DND-41 (cell line): Measurements from ENCODE around the gene TPRX2.

Experiments used
- CTCF ChIP-seq: IDR thresholded peaks from 2 replicates; pipeline ENCODE4 v1.5.1; 2012; ENCODE audit warnings: borderline replicate concordance, low read length, moderate library complexity, mild to moderate bottlenecking; ENCODE audit not compliant: poor library complexity, severe bottlenecking; ENCODE audit errors: extremely low read depth
- EZH2 ChIP-seq: IDR thresholded peaks from 3 replicates; pipeline ENCODE4 v1.6.1; 2012; ENCODE audit warnings: borderline replicate concordance, low read depth, mild to moderate bottlenecking, moderate library complexity, low read length, inconsistent platforms; ENCODE audit not compliant: severe bottlenecking

GRCh38 chr19:47839411-47839810 lies 19.6 kb upstream of the TPRX2 start:
- TF ChIP-seq CTCF (no peak), EZH2 (no peak)
